ENCODE measurements around the gene AKT3.

DNA sequence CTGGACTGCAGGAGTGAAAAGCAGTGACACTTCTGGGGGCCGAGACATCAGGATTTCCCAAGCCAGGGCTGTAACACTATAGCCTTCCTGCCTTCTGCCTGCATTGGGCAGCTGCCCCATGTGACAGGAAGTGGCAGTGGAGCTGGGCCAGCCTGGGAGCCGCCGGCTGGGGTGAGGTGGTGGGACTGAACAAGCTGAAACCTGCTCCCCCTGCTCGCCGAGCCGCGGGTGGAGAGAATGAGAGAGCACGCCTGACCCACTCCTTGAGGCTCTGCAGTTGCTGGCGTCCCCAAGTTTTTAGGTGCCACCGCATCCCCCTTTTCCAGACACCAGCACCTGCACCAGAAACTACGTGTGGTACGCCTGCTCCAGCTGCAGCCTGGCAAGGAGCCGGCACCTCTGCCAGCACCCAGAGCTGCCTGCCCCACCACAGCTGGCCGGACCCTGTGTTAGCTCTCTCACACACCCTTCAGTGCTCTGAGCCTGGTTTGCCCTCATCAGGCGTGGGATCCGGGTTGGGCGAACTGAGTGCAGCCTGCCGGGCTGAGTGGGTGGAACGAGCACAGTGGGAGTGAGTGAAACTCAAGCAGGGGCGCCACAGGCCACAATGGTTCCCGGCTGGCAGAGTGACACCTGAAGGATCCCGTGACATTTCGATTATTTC is 119.4 kb downstream of the AKT3 start:
- TF ChIP-seq, protein P1, sequence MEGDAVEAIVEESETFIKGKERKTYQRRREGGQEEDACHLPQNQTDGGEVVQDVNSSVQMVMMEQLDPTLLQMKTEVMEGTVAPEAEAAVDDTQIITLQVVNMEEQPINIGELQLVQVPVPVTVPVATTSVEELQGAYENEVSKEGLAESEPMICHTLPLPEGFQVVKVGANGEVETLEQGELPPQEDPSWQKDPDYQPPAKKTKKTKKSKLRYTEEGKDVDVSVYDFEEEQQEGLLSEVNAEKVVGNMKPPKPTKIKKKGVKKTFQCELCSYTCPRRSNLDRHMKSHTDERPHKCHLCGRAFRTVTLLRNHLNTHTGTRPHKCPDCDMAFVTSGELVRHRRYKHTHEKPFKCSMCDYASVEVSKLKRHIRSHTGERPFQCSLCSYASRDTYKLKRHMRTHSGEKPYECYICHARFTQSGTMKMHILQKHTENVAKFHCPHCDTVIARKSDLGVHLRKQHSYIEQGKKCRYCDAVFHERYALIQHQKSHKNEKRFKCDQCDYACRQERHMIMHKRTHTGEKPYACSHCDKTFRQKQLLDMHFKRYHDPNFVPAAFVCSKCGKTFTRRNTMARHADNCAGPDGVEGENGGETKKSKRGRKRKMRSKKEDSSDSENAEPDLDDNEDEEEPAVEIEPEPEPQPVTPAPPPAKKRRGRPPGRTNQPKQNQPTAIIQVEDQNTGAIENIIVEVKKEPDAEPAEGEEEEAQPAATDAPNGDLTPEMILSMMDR (IDR thresholded peaks at IDR 0.05), result no peak
- TF ChIP-seq POLR2A (IDR thresholded peaks at IDR 0.05) (no peak), POLR2AphosphoS5 (IDR thresholded peaks at IDR 0.05; ENCODE audit: insufficient read depth in 1 of 2, low read depth in 1 of 2) (no peak)

All from vagina (tissue), 2 donors.